Measurements from ENCODE around the gene GJA4. TPM values are rescaled to one million over a fixed set of nuclear protein-coding genes. Genes with fewer than 3 reads are reported as not detected.
A peak's percentile ranks its signal among the peaks of the same experiment; 100 is the strongest.

GJA4 gene
- total and polyA plus RNA-seq, 2 donors: 15.6 to 33.6 TPM

- Histone ChIP-seq H3K4me1 (ENCODE audit: insufficient read depth) (no peaks in the 10 kb centered on the region), H3K36me3 (ENCODE audit: insufficient read depth) (no peaks in the 10 kb centered on the region), H3K4me3 (ENCODE audit: low read depth, low read length) (no peak overlapping the region), H3K27ac (ENCODE audit: low read depth) (no peak overlapping the region)
- DNase-seq (ENCODE audit: extremely low spot score): no peak
- WGBS: 43% methylated on average over 10 of the region's 10 CpGs
Observed at GRCh38 chr1:34777519-34778321, 15.1 kb upstream of the GJA4 start.

DNA sequence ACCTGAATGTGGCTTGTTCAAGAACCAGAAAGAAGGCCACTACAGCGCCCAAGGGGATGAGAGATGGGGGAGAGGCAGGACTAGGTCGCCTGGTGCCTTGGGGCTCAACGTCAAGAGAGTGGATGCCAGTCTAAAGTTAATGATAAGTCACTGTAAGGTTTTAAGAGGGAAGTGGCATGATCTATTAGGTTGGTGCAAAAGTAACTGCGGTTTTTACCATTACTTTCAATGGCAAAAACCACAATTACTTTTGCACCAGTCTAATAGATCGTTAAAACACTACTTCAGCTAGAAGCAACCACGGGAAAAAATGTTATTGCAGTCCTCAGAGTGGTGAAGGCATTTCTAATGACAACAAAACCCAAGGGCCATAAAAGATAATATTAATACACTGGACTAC, 14.4 kb upstream of the GJA4 start:
- no peaks in the 10 kb centered on the region for H3K4me1 ChIP-seq (ENCODE audit: insufficient read depth)
- DNase-seq (ENCODE audit: extremely low spot score): no peak

DNA sequence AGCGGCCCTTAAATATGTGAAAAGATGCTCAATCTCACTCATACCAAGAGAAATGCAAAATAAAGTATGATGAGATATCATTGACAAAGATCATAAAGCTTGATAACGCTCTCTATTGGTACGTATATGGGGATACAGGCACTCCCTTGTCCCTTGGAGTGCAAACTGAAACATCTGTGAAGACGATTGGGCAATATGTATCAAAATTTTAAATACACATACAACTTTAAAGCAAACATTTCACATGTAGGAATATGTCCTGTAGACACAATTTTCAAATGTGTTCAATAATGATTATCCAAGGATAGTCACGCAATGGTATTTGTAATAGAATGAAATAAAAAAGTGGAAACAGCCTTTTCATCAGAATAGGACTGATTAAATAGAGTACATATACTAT, 13.8 kb upstream of the GJA4 start:
- Histone ChIP-seq H3K4me1 (ENCODE audit: insufficient read depth) (no peaks in the 10 kb centered on the region), H3K36me3 (ENCODE audit: insufficient read depth) (no peaks in the 10 kb centered on the region), H3K4me3 (ENCODE audit: low read depth, low read length) (no peak overlapping the region), H3K27ac (ENCODE audit: low read depth) (no peak overlapping the region)
- WGBS: 83% methylated on average over 5 of the region's 5 CpGs
- no peak for DNase-seq (ENCODE audit: extremely low spot score)

More for the DNA sequence above, 14.4 kb upstream of the GJA4 start:
- WGBS: 69% methylated on average over 6 of the region's 6 CpGs
- Histone ChIP-seq H3K36me3 (ENCODE audit: insufficient read depth) (no peaks in the 10 kb centered on the region), H3K27ac (ENCODE audit: low read depth) (no peak overlapping the region), H3K4me3 (ENCODE audit: low read depth, low read length) (no peak overlapping the region)

DNA sequence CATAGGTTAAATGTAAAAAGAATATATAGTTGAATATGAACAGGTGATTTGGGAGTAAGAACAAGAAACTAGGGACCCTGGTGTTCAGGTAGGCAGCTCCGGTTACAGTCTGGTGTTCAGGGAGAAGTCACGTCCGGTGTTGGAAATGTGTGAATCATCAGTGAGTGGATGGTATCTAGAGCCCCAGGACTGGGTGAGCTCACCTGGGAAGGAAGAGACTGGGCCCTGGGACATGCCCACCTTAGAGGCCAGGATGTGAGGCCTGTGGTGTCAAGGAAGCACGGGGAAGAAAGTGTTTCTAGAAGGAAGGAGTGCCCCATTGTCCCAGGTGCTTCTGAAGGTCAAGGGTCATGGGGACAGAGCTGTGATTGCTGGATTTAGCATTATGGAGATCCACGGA, 13.3 kb upstream of the GJA4 start:
- 68% methylated on average over 5 of the region's 5 CpGs for WGBS
- no peak for DNase-seq (ENCODE audit: extremely low spot score)
- H3K27ac ChIP-seq (ENCODE audit: low read depth): no peak overlapping the region
- no peaks in the 10 kb centered on the region for H3K36me3 ChIP-seq (ENCODE audit: insufficient read depth)
- no peak overlapping the region for H3K4me3 ChIP-seq (ENCODE audit: low read depth, low read length)
- no peaks in the 10 kb centered on the region for H3K4me1 ChIP-seq (ENCODE audit: insufficient read depth)

DNA sequence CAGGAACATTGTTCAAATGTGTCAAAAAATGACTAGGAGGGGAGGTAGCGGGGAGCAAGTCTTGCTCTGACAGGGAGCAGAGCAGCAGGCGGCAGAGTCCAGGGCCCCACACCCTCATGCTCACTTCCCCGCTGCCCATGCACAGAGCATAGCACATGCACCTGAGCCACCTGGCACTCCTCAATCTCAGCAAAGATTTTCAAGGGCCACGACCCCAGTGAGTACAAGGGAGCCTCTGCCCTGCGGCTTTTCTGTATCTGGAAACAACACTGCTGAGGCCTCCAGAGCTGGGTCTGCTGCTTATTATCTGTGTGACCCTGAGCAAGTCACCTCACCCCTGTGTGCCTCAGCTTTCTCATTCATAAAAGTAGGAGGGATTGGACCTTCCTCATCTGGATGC, 12.8 kb upstream of the GJA4 start:
- Histone ChIP-seq H3K4me3 (ENCODE audit: low read depth, low read length) (no peak overlapping the region), H3K27ac (ENCODE audit: low read depth) (no peak overlapping the region), H3K4me1 (ENCODE audit: insufficient read depth) (no peaks in the 10 kb centered on the region), H3K36me3 (ENCODE audit: insufficient read depth) (no peaks in the 10 kb centered on the region)
- DNase-seq (ENCODE audit: extremely low spot score): no peak
- 74% methylated on average over 5 of the region's 5 CpGs for WGBS

- 83% methylated on average over 2 of the region's 2 CpGs for WGBS
- Histone ChIP-seq H3K36me3 (ENCODE audit: insufficient read depth) (no peaks in the 10 kb centered on the region), H3K4me3 (ENCODE audit: low read depth, low read length) (no peak overlapping the region), H3K27ac (ENCODE audit: low read depth) (no peak overlapping the region), H3K4me1 (ENCODE audit: insufficient read depth) (no peaks in the 10 kb centered on the region)
- no peak for DNase-seq (ENCODE audit: extremely low spot score)
Observed at GRCh38 chr1:34780528-34780927, 12.3 kb upstream of the GJA4 start.

GRCh38 chr1:34781071-34781843, 11.5 kb upstream of the GJA4 start, which contains the start of gene GJB3:
Gene GJB3 (plus strand): TSS chr1:34781214. CDS start chr1:34784763, 3,549 bp downstream.
- H3K27ac ChIP-seq (ENCODE audit: low read depth): peak within 1 kb of the TSS; percentile 75
- H3K36me3 ChIP-seq (ENCODE audit: insufficient read depth): no peaks in the 10 kb centered on the region
- DNase-seq (ENCODE audit: extremely low spot score): no peak
- H3K4me3 ChIP-seq (ENCODE audit: low read depth, low read length): peak within 1 kb of the TSS; percentile 38
- 2% methylated on average over 62 of the region's 62 CpGs for WGBS
- H3K4me1 ChIP-seq (ENCODE audit: insufficient read depth): no peaks in the 10 kb centered on the region

DNA sequence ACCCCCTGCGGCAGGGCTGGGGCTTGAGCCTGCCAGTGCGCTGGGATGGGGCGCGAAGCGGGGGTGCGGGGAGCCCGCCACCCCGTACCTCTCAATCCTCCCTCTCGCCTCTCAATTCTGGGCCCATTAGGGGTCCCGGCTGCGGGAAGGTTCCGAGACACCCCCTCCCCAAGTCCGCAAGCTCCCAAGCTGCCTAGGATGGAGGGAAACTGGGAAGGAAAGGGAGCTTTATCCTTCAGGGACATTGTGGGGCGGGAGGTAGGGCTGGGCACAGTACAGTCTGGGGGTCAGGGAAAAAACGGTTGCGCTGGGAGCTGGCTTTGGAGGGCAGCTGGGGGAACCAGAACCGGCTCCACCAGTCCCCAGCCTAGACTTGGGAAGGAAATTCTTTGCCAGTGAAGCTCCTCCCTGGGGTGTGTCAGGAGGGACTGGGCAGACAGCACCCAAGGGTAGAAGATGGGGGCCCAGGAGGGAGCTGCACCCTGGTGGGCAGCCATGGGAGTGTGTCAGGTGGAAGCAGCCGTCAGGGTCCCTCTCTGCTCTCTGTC, 10.9 kb upstream of the GJA4 start:
- Histone ChIP-seq H3K4me1 (ENCODE audit: insufficient read depth) (no peaks in the 10 kb centered on the region), H3K36me3 (ENCODE audit: insufficient read depth) (no peaks in the 10 kb centered on the region), H3K27ac (ENCODE audit: low read depth) (peak overlapping the region; percentile 44), H3K4me3 (ENCODE audit: low read depth, low read length) (peak overlapping the region; percentile 38)
- DNase-seq (ENCODE audit: extremely low spot score): peak; percentile 31
- 5% methylated on average over 18 of the region's 18 CpGs for WGBS

DNA sequence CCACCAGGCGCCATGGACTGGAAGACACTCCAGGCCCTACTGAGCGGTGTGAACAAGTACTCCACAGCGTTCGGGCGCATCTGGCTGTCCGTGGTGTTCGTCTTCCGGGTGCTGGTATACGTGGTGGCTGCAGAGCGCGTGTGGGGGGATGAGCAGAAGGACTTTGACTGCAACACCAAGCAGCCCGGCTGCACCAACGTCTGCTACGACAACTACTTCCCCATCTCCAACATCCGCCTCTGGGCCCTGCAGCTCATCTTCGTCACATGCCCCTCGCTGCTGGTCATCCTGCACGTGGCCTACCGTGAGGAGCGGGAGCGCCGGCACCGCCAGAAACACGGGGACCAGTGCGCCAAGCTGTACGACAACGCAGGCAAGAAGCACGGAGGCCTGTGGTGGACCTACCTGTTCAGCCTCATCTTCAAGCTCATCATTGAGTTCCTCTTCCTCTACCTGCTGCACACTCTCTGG, 8.0 kb upstream of the GJA4 start:
- no peaks in the 10 kb centered on the region for H3K4me1 ChIP-seq (ENCODE audit: insufficient read depth)
- DNase-seq (ENCODE audit: extremely low spot score): no peak
- H3K4me3 ChIP-seq (ENCODE audit: low read depth, low read length): no peak overlapping the region
- no peaks in the 10 kb centered on the region for H3K36me3 ChIP-seq (ENCODE audit: insufficient read depth)
- 90% methylated on average over 28 of the region's 28 CpGs for WGBS
- H3K27ac ChIP-seq (ENCODE audit: low read depth): no peak overlapping the region

GRCh38 chr1:34785231-34785874, 7.4 kb upstream of the GJA4 start:
- no peak overlapping the region for H3K27ac ChIP-seq (ENCODE audit: low read depth)
- no peak for DNase-seq (ENCODE audit: extremely low spot score)
- 82% methylated on average over 22 of the region's 22 CpGs for WGBS

DNA sequence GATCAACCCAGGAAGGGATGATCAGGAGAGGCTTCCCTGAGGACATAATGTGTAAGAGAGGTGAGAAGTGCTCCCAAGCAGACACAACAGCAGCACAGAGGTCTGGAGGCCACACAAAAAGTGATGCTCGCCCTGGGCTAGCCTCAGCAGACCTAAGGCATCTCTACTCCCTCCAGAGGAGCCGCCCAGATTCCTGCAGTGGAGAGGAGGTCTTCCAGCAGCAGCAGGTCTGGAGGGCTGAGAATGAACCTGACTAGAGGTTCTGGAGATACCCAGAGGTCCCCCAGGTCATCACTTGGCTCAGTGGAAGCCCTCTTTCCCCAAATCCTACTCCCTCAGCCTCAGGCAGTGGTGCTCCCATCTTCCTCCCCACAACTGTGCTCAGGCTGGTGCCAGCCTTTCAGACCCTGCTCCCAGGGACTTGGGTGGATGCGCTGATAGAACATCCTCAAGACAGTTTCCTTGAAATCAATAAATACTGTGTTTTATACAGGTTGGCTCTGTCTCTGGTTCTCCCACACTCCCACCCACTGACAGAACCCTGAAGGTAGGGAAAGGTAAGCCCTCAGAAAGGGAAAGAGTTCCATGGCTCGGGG, 6.8 kb upstream of the GJA4 start:
- Histone ChIP-seq H3K36me3 (ENCODE audit: insufficient read depth) (no peaks in the 10 kb centered on the region), H3K4me3 (ENCODE audit: low read depth, low read length) (no peak overlapping the region), H3K4me1 (ENCODE audit: insufficient read depth) (no peaks in the 10 kb centered on the region), H3K27ac (ENCODE audit: low read depth) (no peak overlapping the region)
- 66% methylated on average over 4 of the region's 4 CpGs for WGBS
- DNase-seq (ENCODE audit: extremely low spot score): no peak

More at GRCh38 chr1:34785231-34785874, 7.4 kb upstream of the GJA4 start:
- no peaks in the 10 kb centered on the region for H3K4me1 ChIP-seq (ENCODE audit: insufficient read depth)
- no peaks in the 10 kb centered on the region for H3K36me3 ChIP-seq (ENCODE audit: insufficient read depth)
- H3K4me3 ChIP-seq (ENCODE audit: low read depth, low read length): no peak overlapping the region

- Histone ChIP-seq H3K4me1 (ENCODE audit: insufficient read depth) (no peaks in the 10 kb centered on the region), H3K27ac (ENCODE audit: low read depth) (no peak overlapping the region), H3K4me3 (ENCODE audit: low read depth, low read length) (no peak overlapping the region), H3K36me3 (ENCODE audit: insufficient read depth) (no peaks in the 10 kb centered on the region)
- DNase-seq (ENCODE audit: extremely low spot score): peak; percentile 39
- 51% methylated on average over 14 of the region's 14 CpGs for WGBS
Observed at GRCh38 chr1:34786521-34787325, 6.1 kb upstream of the GJA4 start.
